A549 (cell line): ENCODE results near the gene SEMA7A. TPM values are rescaled to one million over a fixed set of nuclear protein-coding genes. Genes with fewer than 3 reads are reported as not detected.
A peak's percentile ranks its signal among the peaks of the same experiment; 100 is the strongest.

Source experiments
- ATAC-seq, 2 experiments: fragments of 200-7000 bp in 1 of 2; fragments of >200 bp in 1 of 2; cut with Nextera tagmentation in 1 of 2; cut with Tn5 transposase in 1 of 2; 3 replicates each; pipeline versions ENCODE4 v1.8.0 to v1.9.1; 2018 to 2020; ENCODE audit warnings: mild to moderate bottlenecking in 1 of 2, moderate library complexity in 1 of 2
- CTCF ChIA-PET: fragments of 300-600 bp; sonication (Branson Sonifier 250); formaldehyde crosslinking; extraction: SDS; loops from one replicate; lab custom pipeline; 2021; ENCODE audit warnings: antibody characterized with exemption, inconsistent platforms; lab: Yijun Ruan, JAX
- POLR2A ChIA-PET: fragments of 350-600 bp; formaldehyde crosslinking; extraction: SDS; loops from one replicate; lab custom pipeline; 2021; ENCODE audit warnings: antibody characterized with exemption, inconsistent platforms; lab: Yijun Ruan, JAX
- DNase-seq, 2 experiments: peaks; one replicate each; pipeline versions ENCODE4 v3.0.0 to v3.0.0-alpha.2; 2011 to 2016; ENCODE audit warnings: low read depth in 1 of 2, low spot score in 1 of 2
- FAIRE-seq: peaks from 2 replicates; lab custom pipeline; 2011; peaks lifted over from hg19 to GRCh38; lab: Jason Lieb, UNC
- H3K27ac ChIP-seq, 2 experiments: fragments of >200 bp; sonication (Bioruptor Twin); formaldehyde crosslinking; 3 replicates each; pipeline ENCODE4 v1.5.1; 2016 to 2017
- H3K4me1 ChIP-seq: fragments of >200 bp; sonication (Bioruptor Twin); formaldehyde crosslinking; 3 replicates; pipeline ENCODE4 v1.6.1; 2016
- H3K4me2 ChIP-seq: fragments of >200 bp; sonication (Bioruptor Twin); formaldehyde crosslinking; 3 replicates; pipeline ENCODE4 v1.6.1; 2016
- H3K4me3 ChIP-seq: fragments of >200 bp; sonication (Bioruptor Twin); formaldehyde crosslinking; 3 replicates; pipeline ENCODE4 v1.5.1; 2016
- H3K9me3 ChIP-seq: fragments of >200 bp; sonication (Bioruptor Twin); formaldehyde crosslinking; 3 replicates; pipeline ENCODE4 v1.6.1; 2016
- CBX2 ChIP-seq: fragments of 200-600 bp; sonication (generic); IDR thresholded peaks from 2 replicates; pipeline ENCODE4 v1.6.1; 2016; ENCODE audit warnings: low read depth, mild to moderate bottlenecking, borderline replicate concordance
- CBX8 ChIP-seq: fragments of 200-600 bp; sonication (generic); IDR thresholded peaks from 2 replicates; pipeline ENCODE4 v1.6.1; 2016
- CEBPB ChIP-seq, 2 experiments: fragments of >200 bp in 1 of 2; sonication (Bioruptor Twin) in 1 of 2; formaldehyde crosslinking in 1 of 2; IDR thresholded peaks; 2 replicates each; pipeline ENCODE4 v1.6.1; 2012 to 2016
- CHD2 ChIP-seq: fragments of 150-350 bp; IDR thresholded peaks from 2 replicates; pipeline ENCODE4 v1.6.1; 2014; ENCODE audit warnings: low read length; ENCODE audit not compliant: partially characterized antibody
- CTCF ChIP-seq: fragments of >200 bp; sonication (Bioruptor Twin); formaldehyde crosslinking; IDR thresholded peaks from 3 replicates; pipeline ENCODE4 v1.5.1; 2016
- EHF ChIP-seq: fragments of 250-450 bp; sonication (Bioruptor Pico); IDR thresholded peaks from 2 replicates; pipeline ENCODE4 v1.5.0; 2020; ENCODE audit warnings: mild to moderate bottlenecking
- EHMT2 ChIP-seq: fragments of 200-600 bp; sonication (generic); IDR thresholded peaks from 2 replicates; pipeline ENCODE4 v1.6.1; 2016; ENCODE audit warnings: antibody characterized with exemption, low read depth, mild to moderate bottlenecking, moderate library complexity
- FOSL2 ChIP-seq, 2 experiments: fragments of 450-650 bp in 1 of 2; fragments of >200 bp in 1 of 2; sonication (Bioruptor Twin) in 1 of 2; formaldehyde crosslinking; IDR thresholded peaks; 2 replicates each; pipeline versions ENCODE4 v1.5.0 to v1.6.1; 2016 to 2020; ENCODE audit warnings: mild to moderate bottlenecking in 1 of 2, moderate library complexity in 1 of 2
- HEYL ChIP-seq: fragments of 250-450 bp; sonication (Bioruptor Pico); IDR thresholded peaks from 2 replicates; pipeline ENCODE4 v1.8.0; 2021; ENCODE audit warnings: mild to moderate bottlenecking, moderate library complexity
- HMGXB4 ChIP-seq: fragments of 250-450 bp; sonication (Bioruptor Pico); IDR thresholded peaks from 2 replicates; pipeline ENCODE4 v1.5.0; 2021; ENCODE audit warnings: mild to moderate bottlenecking, moderate library complexity, borderline replicate concordance
- JUNB ChIP-seq: fragments of >200 bp; sonication (Bioruptor Twin); formaldehyde crosslinking; IDR thresholded peaks from 2 replicates; pipeline ENCODE4 v1.6.1; 2016
- MAFK ChIP-seq: fragments of 450-650 bp; IDR thresholded peaks from 2 replicates; pipeline ENCODE4 v1.6.1; 2014; ENCODE audit not compliant: partially characterized antibody
- MYC ChIP-seq: IDR thresholded peaks from 2 replicates; pipeline ENCODE4 v1.6.1; 2012; ENCODE audit warnings: mild to moderate bottlenecking, inconsistent platforms, low read length, improper control_type of control experiment, borderline replicate concordance
- PHF8 ChIP-seq: fragments of 200-600 bp; sonication (generic); IDR thresholded peaks from 2 replicates; pipeline ENCODE4 v1.6.1; 2016; ENCODE audit warnings: low read depth, mild to moderate bottlenecking, antibody characterized with exemption, moderate library complexity, borderline replicate concordance
- RAD21 ChIP-seq, 2 experiments: fragments of >200 bp in 1 of 2; sonication (Bioruptor Twin) in 1 of 2; formaldehyde crosslinking in 1 of 2; IDR thresholded peaks in 1 of 2; conservative IDR thresholded peaks in 1 of 2; 2 replicates in 1 of 2; 3 replicates in 1 of 2; pipeline ENCODE4 v1.6.1; 2012 to 2018; ENCODE audit warnings: inconsistent platforms in 1 of 2
- RCOR1 ChIP-seq: fragments of 150-350 bp; IDR thresholded peaks from 2 replicates; pipeline ENCODE4 v1.6.1; 2014; ENCODE audit warnings: antibody characterized with exemption, low read length, low read depth
- REST ChIP-seq: fragments of 200-600 bp; sonication (generic); IDR thresholded peaks from 2 replicates; pipeline ENCODE4 v1.6.1; 2016; ENCODE audit warnings: antibody characterized with exemption, mild to moderate bottlenecking, moderate library complexity
- WGBS: methylation state at CpG from one replicate; pipeline ENCODE4 v1.1.6; 2017; ENCODE audit errors: missing lambda C conversion rate; 5-methylcytosine and 5-hydroxymethylcytosine counted together
- polyA plus RNA-seq, 4 experiments: library from polyadenylated mRNA; depleted of rRNA in 3 of 4; stranded (reverse); fragments of >200 nt; fragmentation: RNase III in 1 of 4; extraction: RNeasy Plus Mini Kit Qiagen cat#74134 plus additional on column Dnase treatment in 1 of 4; gene quantifications; 2 replicates in 3 of 4; 3 replicates in 1 of 4; pipeline ENCODE4 v1.2.3, GENCODE V29; 2011 to 2017

The SEMA7A gene
- polyA plus RNA-seq, 2 of the 4 experiments (the other 2 are of a cell fraction) = 0.44 to 1.2 TPM

GRCh38 chr15:74383695-74384565 is 49.8 kb downstream of the SEMA7A start (continued):
- TF ChIP-seq MAFK (no peak), PHF8 (no peak), HMGXB4 (no peak)
- TF ChIP-seq, all 56 proteins: peak for 0

- DNase-seq (no peak), FAIRE-seq (no peak), ATAC-seq (no peak)
- no peaks in the 10 kb centered on the region for H3K9me3 ChIP-seq
- peaks cover 13% of the 10 kb centered on the region for H3K4me1 ChIP-seq
- CTCF ChIA-PET = interaction anchor here (1.1 to 23.0 kb wide), 11 partner anchors 8 to 248 kb away, joined by 3 to 681 read pairs (median 7); partner anchors contain the start of gene SEMA7A
- POLR2A ChIA-PET = no interaction called here
- H3K4me3 ChIP-seq = no peak overlapping the region
- no peak overlapping the region for H3K4me2 ChIP-seq
- peak overlapping the region in 1 of 2 experiments; percentile 14; a peak in 1 of 6 replicates for H3K27ac ChIP-seq
- WGBS = 85% methylated on average over 3 of the region's 4 CpGs
- TF ChIP-seq JUNB (no peak), HEYL (no peak), RCOR1 (no peak), MYC (no peak), CBX2 (no peak), EHF (CRISPR knock-in tag) (no peak), REST (no peak), CBX8 (no peak), RAD21 (conservative IDR thresholded peaks at IDR 0.05 in 1 of 2, IDR thresholded peaks at IDR 0.05 in 1 of 2) (no peak), EHMT2 (no peak), CTCF (no peak), CHD2 (no peak), CEBPB (IDR thresholded peaks at IDR 0.05) (no peak), FOSL2 (IDR thresholded peaks at IDR 0.05) (no peak), FOSL2 (CRISPR knock-in tag; IDR thresholded peaks at IDR 0.05) (no peak)
- TF ChIP-seq, all 56 proteins: peak for 0
Observed at GRCh38 chr15:74383286-74383685, 50.5 kb downstream of the SEMA7A start.
